ENCODE measurements around the gene RING1. TPM values are rescaled to one million over a fixed set of nuclear protein-coding genes. Genes with fewer than 3 reads are reported as not detected.

Gene RING1
- total RNA-seq, 1 donor from 2014 or later: 44.5 TPM

- peak overlapping the region; percentile 99 for H3K4me3 Mint-ChIP-seq (ENCODE audit: unreplicated experiment)
- H3K9me3 Mint-ChIP-seq (ENCODE audit: low read depth): no peaks in the 10 kb centered on the region
- H3K27ac Mint-ChIP-seq (ENCODE audit: unreplicated experiment): peak overlapping the region; percentile 69
- H3K4me1 Mint-ChIP-seq (ENCODE audit: low read depth): peaks cover 61% of the 10 kb centered on the region
- peak; percentile 2 for TF ChIP-seq CTCF (IDR thresholded peaks at IDR 0.05)
- no peaks in the 10 kb centered on the region for H3K27me3 Mint-ChIP-seq (ENCODE audit: low read depth)
- no peak for DNase-seq (ENCODE audit: low spot score)
- H3K36me3 Mint-ChIP-seq (ENCODE audit: low read depth): peaks cover 42% of the 10 kb centered on the region
Observed at GRCh38 chr6:33199687-33200218, 8.5 kb upstream of the RING1 start.

- H3K27ac Mint-ChIP-seq (ENCODE audit: unreplicated experiment): peak within 1 kb of the TSS; percentile 100
- DNase-seq (ENCODE audit: low spot score): peak; percentile 99
- peaks cover 68% of the 10 kb centered on the region for H3K4me1 Mint-ChIP-seq (ENCODE audit: low read depth)
- H3K9me3 Mint-ChIP-seq (ENCODE audit: low read depth): no peaks in the 10 kb centered on the region
- peak within 1 kb of the TSS; percentile 99 for H3K4me3 Mint-ChIP-seq (ENCODE audit: unreplicated experiment)
- H3K36me3 Mint-ChIP-seq (ENCODE audit: low read depth): peaks cover 34% of the 10 kb centered on the region
- TF ChIP-seq CTCF (IDR thresholded peaks at IDR 0.05): peak; percentile 5
- H3K27me3 Mint-ChIP-seq (ENCODE audit: low read depth): no peaks in the 10 kb centered on the region
Observed at GRCh38 chr6:33200219-33201146, 7.8 kb upstream of the RING1 start, which contains the start of the genes RXRB and SLC39A7. Gene RXRB, minus strand, starts transcription at chr6:33200665. Its CDS starts 189 bp downstream, at chr6:33200476. Gene SLC39A7, plus strand, starts transcription at chr6:33200867. Its CDS starts 379 bp downstream, at chr6:33201246.

GRCh38 chr6:33201147-33201545 lies 7.2 kb upstream of the RING1 start:
- peak; percentile 22 for TF ChIP-seq CTCF (IDR thresholded peaks at IDR 0.05)
- Mint-ChIP-seq H3K27ac (ENCODE audit: unreplicated experiment) (peak overlapping the region; percentile 100), H3K4me1 (ENCODE audit: low read depth) (peaks cover 74% of the 10 kb centered on the region), H3K4me3 (ENCODE audit: unreplicated experiment) (peak overlapping the region; percentile 99), H3K27me3 (ENCODE audit: low read depth) (no peaks in the 10 kb centered on the region), H3K36me3 (ENCODE audit: low read depth) (peaks cover 29% of the 10 kb centered on the region), H3K9me3 (ENCODE audit: low read depth) (no peaks in the 10 kb centered on the region)
- DNase-seq (ENCODE audit: low spot score): no peak

DNA sequence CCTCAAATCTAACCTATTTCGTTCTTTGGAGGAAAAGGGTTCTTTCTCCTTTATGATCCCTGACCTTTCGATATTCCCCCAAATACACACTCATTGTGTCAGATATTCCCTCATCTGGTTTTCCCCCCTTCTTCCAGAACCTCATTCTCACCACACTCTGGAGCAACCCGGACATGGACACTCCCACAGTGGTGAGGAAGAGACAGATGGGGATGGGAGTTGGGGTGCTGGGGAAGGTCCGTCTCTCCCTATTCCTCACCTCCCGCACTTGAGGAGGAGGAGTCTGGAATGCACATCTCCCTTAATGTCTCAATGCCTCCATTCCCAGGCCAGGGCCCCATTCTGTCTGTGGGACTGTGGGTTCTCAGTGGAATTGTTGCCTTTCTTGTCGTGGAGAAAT lies 6.4 kb upstream of the RING1 start:
- Mint-ChIP-seq H3K36me3 (ENCODE audit: low read depth) (peaks cover 26% of the 10 kb centered on the region), H3K9me3 (ENCODE audit: low read depth) (no peaks in the 10 kb centered on the region), H3K27ac (ENCODE audit: unreplicated experiment) (peak overlapping the region; percentile 100), H3K4me3 (ENCODE audit: unreplicated experiment) (peak overlapping the region; percentile 99), H3K27me3 (ENCODE audit: low read depth) (no peaks in the 10 kb centered on the region), H3K4me1 (ENCODE audit: low read depth) (peaks cover 82% of the 10 kb centered on the region)
- no peak for DNase-seq (ENCODE audit: low spot score)
- no peak for TF ChIP-seq CTCF (IDR thresholded peaks at IDR 0.05)

DNA sequence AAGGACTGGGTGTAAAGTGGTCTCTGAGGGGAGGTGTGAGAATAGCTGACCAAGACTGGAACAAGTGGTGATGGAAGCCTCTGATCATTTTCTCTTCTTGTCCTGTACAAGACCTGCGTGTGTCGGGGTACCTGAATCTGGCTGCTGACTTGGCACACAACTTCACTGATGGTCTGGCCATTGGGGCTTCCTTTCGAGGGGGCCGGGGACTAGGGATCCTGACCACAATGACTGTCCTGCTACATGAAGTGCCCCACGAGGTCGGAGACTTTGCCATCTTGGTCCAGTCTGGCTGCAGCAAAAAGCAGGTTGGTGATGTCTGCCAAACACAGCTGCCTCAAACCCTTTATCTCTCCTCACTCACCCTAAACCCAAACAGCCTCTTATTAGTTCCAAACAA lies 5.5 kb upstream of the RING1 start:
- no peak for TF ChIP-seq CTCF (IDR thresholded peaks at IDR 0.05)
- H3K27ac Mint-ChIP-seq (ENCODE audit: unreplicated experiment): peak overlapping the region; percentile 100
- H3K4me1 Mint-ChIP-seq (ENCODE audit: low read depth): peaks cover 81% of the 10 kb centered on the region
- peaks cover 26% of the 10 kb centered on the region for H3K36me3 Mint-ChIP-seq (ENCODE audit: low read depth)
- H3K4me3 Mint-ChIP-seq (ENCODE audit: unreplicated experiment): peak overlapping the region; percentile 99
- no peaks in the 10 kb centered on the region for H3K9me3 Mint-ChIP-seq (ENCODE audit: low read depth)
- no peaks in the 10 kb centered on the region for H3K27me3 Mint-ChIP-seq (ENCODE audit: low read depth)
- no peak for DNase-seq (ENCODE audit: low spot score)
